ENCODE data around the gene ITPRIPL1.
"Not testable (repeated sequence)": the region's sequence is repeated elsewhere in the genome, so short reads cannot be mapped to it uniquely, and the experiment has no call there.

ITPRIPL1 gene

GRCh38 chr2:96325041-96325883 is at the start of gene ITPRIPL1:
ITPRIPL1 (plus strand) TSS chr2:96325317; CDS start chr2:96325840, 523 bp downstream.
- DNase-seq, result no peak

GRCh38 chr2:96276787-96277499 is 48.2 kb upstream of the ITPRIPL1 start:
- no peak for DNase-seq

- DNase-seq, result no peak
Observed at GRCh38 chr2:96287273-96287856, 37.8 kb upstream of the ITPRIPL1 start.

GRCh38 chr2:96291751-96292150 is 33.4 kb upstream of the ITPRIPL1 start:
- no peak for DNase-seq

GRCh38 chr2:96294271-96294670 is 30.8 kb upstream of the ITPRIPL1 start:
- DNase-seq, result not testable (repeated sequence)

GRCh38 chr2:96296925-96297324 is 28.2 kb upstream of the ITPRIPL1 start:
- DNase-seq, result no peak

- DNase-seq, result no peak
Observed at GRCh38 chr2:96301865-96302264, 23.3 kb upstream of the ITPRIPL1 start.

GRCh38 chr2:96304606-96305005 is 20.5 kb upstream of the ITPRIPL1 start:
- DNase-seq, result no peak

GRCh38 chr2:96305091-96305978 is 19.8 kb upstream of the ITPRIPL1 start, which contains the start of gene SNRNP200:
SNRNP200 (minus strand) TSS chr2:96305546; CDS start chr2:96305437, 109 bp downstream.
- DNase-seq, result peak; percentile 66

GRCh38 chr2:96305979-96306308 is 19.2 kb upstream of the ITPRIPL1 start:
- no peak for DNase-seq

- no peak for DNase-seq
Observed at GRCh38 chr2:96306370-96306769, 18.7 kb upstream of the ITPRIPL1 start.

- DNase-seq, result no peak
Observed at GRCh38 chr2:96308248-96308647, 16.9 kb upstream of the ITPRIPL1 start.

GRCh38 chr2:96315005-96315399 is 10.1 kb upstream of the ITPRIPL1 start:
- no peak for DNase-seq

GRCh38 chr2:96315400-96316071 is 9.6 kb upstream of the ITPRIPL1 start:
- no peak for DNase-seq

GRCh38 chr2:96316999-96317398 is 8.1 kb upstream of the ITPRIPL1 start:
- no peak for DNase-seq

GRCh38 chr2:96317584-96317997 is 7.5 kb upstream of the ITPRIPL1 start:
- no peak for DNase-seq

- no peak for DNase-seq
Observed at GRCh38 chr2:96318723-96319122, 6.4 kb upstream of the ITPRIPL1 start.

GRCh38 chr2:96319396-96319795 is 5.7 kb upstream of the ITPRIPL1 start:
- DNase-seq, result no peak

GRCh38 chr2:96320326-96320725 is 4.8 kb upstream of the ITPRIPL1 start:
- DNase-seq, result no peak

GRCh38 chr2:96320728-96321622 is 4.1 kb upstream of the ITPRIPL1 start:
- peak; percentile 43 for DNase-seq

GRCh38 chr2:96323849-96324248 is 1.3 kb upstream of the ITPRIPL1 start:
- no peak for DNase-seq

All from SHP77 treated with DMSO at 0.1 percent for 48 hours (cell line).